Smooth muscle cell (in vitro differentiated cells): ENCODE data around the gene NTHL1. TPM values are rescaled to one million over a fixed set of nuclear protein-coding genes. Genes with fewer than 3 reads are reported as not detected.

ENCODE experiments used
- DNase-seq: peaks from one replicate; lab custom pipeline; 2025; ENCODE audit not compliant: unreplicated experiment; lab: John Stamatoyannopoulos, UW
- H2AFZ ChIP-seq: fragments of 200-600 bp; sonication (generic); 2 replicates; pipeline ENCODE4 v1.6.0; 2016; ENCODE audit warnings: antibody characterized with exemption, low read depth, mild to moderate bottlenecking
- H3F3A ChIP-seq: fragments of 200-600 bp; sonication (generic); 2 replicates; pipeline ENCODE4 v1.6.0; 2017; ENCODE audit warnings: antibody characterized with exemption, low read depth
- H3K27ac ChIP-seq: fragments of 200-600 bp; sonication (generic); 2 replicates; pipeline ENCODE4 v1.5.1; 2016; ENCODE audit warnings: low read depth, mild to moderate bottlenecking
- H3K27me3 ChIP-seq: fragments of 200-600 bp; sonication (generic); 2 replicates; pipeline ENCODE4 v1.6.1; 2016; ENCODE audit warnings: low read depth, mild to moderate bottlenecking
- H3K36me3 ChIP-seq: fragments of 200-600 bp; sonication (generic); 2 replicates; pipeline ENCODE4 v1.5.1; 2016; ENCODE audit warnings: low read depth
- H3K4me1 ChIP-seq: fragments of 200-600 bp; sonication (generic); 2 replicates; pipeline ENCODE4 v1.5.1; 2016; ENCODE audit warnings: low read depth
- H3K4me2 ChIP-seq: fragments of 200-600 bp; sonication (generic); 2 replicates; pipeline ENCODE4 v1.6.0; 2016; ENCODE audit warnings: mild to moderate bottlenecking
- H3K4me3 ChIP-seq: fragments of 200-600 bp; sonication (generic); 2 replicates; pipeline ENCODE4 v1.5.1; 2016; ENCODE audit warnings: mild to moderate bottlenecking
- H3K79me2 ChIP-seq: fragments of 200-600 bp; sonication (generic); 2 replicates; pipeline ENCODE4 v1.6.0; 2016; ENCODE audit warnings: low read depth, mild to moderate bottlenecking
- H3K9ac ChIP-seq: fragments of 200-600 bp; sonication (generic); 2 replicates; pipeline ENCODE4 v1.6.0; 2016; ENCODE audit warnings: low read depth
- H3K9me3 ChIP-seq: fragments of 200-600 bp; sonication (generic); replicated peaks from 2 replicates; pipeline ENCODE4 v1.5.1; 2016; ENCODE audit warnings: low read depth
- H4K20me1 ChIP-seq: fragments of 200-600 bp; sonication (generic); 2 replicates; pipeline ENCODE4 v1.6.0; 2016; ENCODE audit warnings: low read depth
- CTCF ChIP-seq: fragments of 200-600 bp; sonication (generic); IDR thresholded peaks from 2 replicates; pipeline ENCODE4 v1.5.1; 2017; ENCODE audit warnings: borderline replicate concordance, mild to moderate bottlenecking, antibody characterized with exemption; ENCODE audit not compliant: insufficient read depth, poor library complexity, severe bottlenecking
- WGBS: methylation state at CpG from one replicate; pipeline ENCODE4 v1.1.7; 2016; ENCODE audit warnings: low lambda C conversion rate; 5-methylcytosine and 5-hydroxymethylcytosine counted together
- polyA plus RNA-seq: library from polyadenylated mRNA; unstranded; fragments of >200 nt; fragmentation: Nextera tagmentation; extraction: Ambion mirVana; gene quantifications from 2 replicates; pipeline ENCODE4 v1.2.1, GENCODE V29; 2016
- total RNA-seq: library from RNA; depleted of rRNA; stranded (reverse); fragments of >200 nt; gene quantifications from 2 replicates; pipeline ENCODE4 v1.2.3, GENCODE V29; 2014

NTHL1 gene
- total and polyA plus RNA-seq, 2 experiments from 2014 or later = 23.8 to 39.3 TPM

DNA sequence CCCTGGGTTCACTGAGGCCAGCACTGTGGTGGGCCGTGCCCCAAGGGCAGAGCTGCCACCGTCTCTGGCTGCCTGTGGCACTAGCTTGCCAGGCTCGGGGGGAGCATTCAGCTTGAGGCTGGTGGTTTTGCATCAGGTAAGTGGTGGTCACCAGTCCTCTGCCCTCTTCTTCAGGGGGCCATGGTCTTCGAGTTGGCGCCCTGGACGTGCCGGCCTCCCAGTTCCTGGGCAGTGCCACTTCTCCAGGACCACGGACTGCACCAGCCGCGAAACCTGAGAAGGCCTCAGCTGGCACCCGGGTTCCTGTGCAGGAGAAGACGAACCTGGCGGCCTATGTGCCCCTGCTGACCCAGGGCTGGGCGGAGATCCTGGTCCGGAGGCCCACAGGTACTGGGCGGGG, 32.4 kb upstream of the NTHL1 start:
- H3K4me3 ChIP-seq = no peak overlapping the region
- no peak overlapping the region for H3K27ac ChIP-seq
- no peak overlapping the region for H3K4me2 ChIP-seq
- no peak for TF ChIP-seq CTCF
- WGBS = 99% methylated on average over 15 of the region's 16 CpGs
- H2AFZ ChIP-seq = no peak overlapping the region
- no peaks in the 10 kb centered on the region for H3K9me3 ChIP-seq
- H3K4me1 ChIP-seq = no peaks in the 10 kb centered on the region
- no peaks in the 10 kb centered on the region for H3K79me2 ChIP-seq
- no peak for DNase-seq
- H3F3A ChIP-seq = no peaks in the 10 kb centered on the region
- H4K20me1 ChIP-seq = no peaks in the 10 kb centered on the region
- no peak overlapping the region for H3K9ac ChIP-seq
- H3K27me3 ChIP-seq = no peaks in the 10 kb centered on the region
- H3K36me3 ChIP-seq = no peaks in the 10 kb centered on the region

DNA sequence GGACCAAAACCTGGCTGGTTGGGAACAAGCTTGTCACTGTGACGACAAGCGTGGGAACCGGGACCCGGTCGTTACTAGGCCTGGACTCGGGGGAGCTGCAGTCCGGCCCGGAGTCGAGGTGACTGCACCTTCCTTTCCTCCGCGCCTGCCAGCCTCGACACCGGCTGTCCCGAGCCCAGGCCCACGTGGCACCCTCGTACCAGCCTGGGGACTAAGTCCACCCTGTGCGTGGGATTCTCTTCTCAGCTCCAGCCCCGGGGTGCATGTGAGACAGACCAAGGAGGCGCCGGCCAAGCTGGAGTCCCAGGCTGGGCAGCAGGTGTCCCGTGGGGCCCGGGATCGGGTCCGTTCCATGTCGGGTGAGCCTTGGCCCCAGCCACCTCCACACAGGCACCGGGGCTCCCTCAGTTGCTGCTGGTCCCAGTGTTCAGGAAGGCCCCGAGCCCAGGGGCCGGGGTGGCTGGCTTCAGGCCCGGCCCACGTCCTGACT, 31.7 kb upstream of the NTHL1 start:
- no peak for TF ChIP-seq CTCF
- Histone ChIP-seq H3K27me3 (no peaks in the 10 kb centered on the region), H3K4me1 (no peaks in the 10 kb centered on the region), H3K9ac (no peak overlapping the region), H3K9me3 (no peaks in the 10 kb centered on the region), H3K4me3 (no peak overlapping the region), H2AFZ (no peak overlapping the region), H3K27ac (no peak overlapping the region), H3K36me3 (no peaks in the 10 kb centered on the region), H3F3A (no peaks in the 10 kb centered on the region), H3K4me2 (no peak overlapping the region), H3K79me2 (no peaks in the 10 kb centered on the region), H4K20me1 (no peaks in the 10 kb centered on the region)
- no peak for DNase-seq
- WGBS = 97% methylated on average over 28 of the region's 30 CpGs

GRCh38 chr16:2078691-2079090, 31.1 kb upstream of the NTHL1 start:
- H3F3A ChIP-seq = no peaks in the 10 kb centered on the region
- no peaks in the 10 kb centered on the region for H3K9me3 ChIP-seq
- H3K4me2 ChIP-seq = no peak overlapping the region
- no peak for DNase-seq
- H3K4me1 ChIP-seq = no peaks in the 10 kb centered on the region
- no peak for TF ChIP-seq CTCF
- WGBS = 97% methylated on average over 22 of the region's 23 CpGs
- no peak overlapping the region for H3K27ac ChIP-seq
- H3K27me3 ChIP-seq = no peaks in the 10 kb centered on the region
- no peak overlapping the region for H3K4me3 ChIP-seq
- no peaks in the 10 kb centered on the region for H3K79me2 ChIP-seq
- no peaks in the 10 kb centered on the region for H4K20me1 ChIP-seq
- no peaks in the 10 kb centered on the region for H3K36me3 ChIP-seq
- no peak overlapping the region for H2AFZ ChIP-seq
- no peak overlapping the region for H3K9ac ChIP-seq

GRCh38 chr16:2078096-2078495, 30.5 kb upstream of the NTHL1 start:
- H3K79me2 ChIP-seq = no peaks in the 10 kb centered on the region
- H4K20me1 ChIP-seq = no peaks in the 10 kb centered on the region
- no peak overlapping the region for H3K4me2 ChIP-seq
- no peak overlapping the region for H2AFZ ChIP-seq
- no peak for DNase-seq
- H3F3A ChIP-seq = no peaks in the 10 kb centered on the region
- no peaks in the 10 kb centered on the region for H3K9me3 ChIP-seq
- no peak overlapping the region for H3K27ac ChIP-seq
- TF ChIP-seq CTCF = no peak
- H3K36me3 ChIP-seq = no peaks in the 10 kb centered on the region
- no peak overlapping the region for H3K9ac ChIP-seq
- no peaks in the 10 kb centered on the region for H3K27me3 ChIP-seq
- H3K4me3 ChIP-seq = no peak overlapping the region
- H3K4me1 ChIP-seq = no peaks in the 10 kb centered on the region
- WGBS = 95% methylated on average over 7 of the region's 7 CpGs
